Ovary (tissue), 9 donors: ENCODE data around the gene SLC9A9. TPM values are rescaled to one million over a fixed set of nuclear protein-coding genes. Genes with fewer than 3 reads are reported as not detected.

Source experiments
- DNase-seq, 5 donors: peaks; one replicate each; pipeline ENCODE4 v3.0.0-alpha.2; 2019 to 2020
- H3K27ac ChIP-seq, 2 donors: fragments of 200-600 bp; one replicate each; pipeline versions ENCODE4 v1.5.1 to v1.8.0; 2019 to 2022
- H3K27me3 ChIP-seq: fragments of 200-600 bp; one replicate; pipeline ENCODE4 v1.8.0; 2022
- H3K36me3 ChIP-seq: fragments of 200-600 bp; sonication (generic); one replicate; pipeline ENCODE4 v1.5.1; 2019
- H3K4me1 ChIP-seq: one replicate; pipeline ENCODE4 v1.8.1; 2013; ENCODE audit warnings: mild to moderate bottlenecking, moderate library complexity; ENCODE audit not compliant: insufficient read depth
- H3K4me3 ChIP-seq: fragments of 200-600 bp; sonication (generic); one replicate; pipeline ENCODE4 v1.5.1; 2017
- H3K9me3 ChIP-seq, 2 donors: fragments of 200-600 bp in 1 of 2; sonication (generic) in 1 of 2; one replicate each; pipeline versions ENCODE4 v1.5.1 to v1.8.1; 2013 to 2019; ENCODE audit warnings: mild to moderate bottlenecking in 1 of 2, moderate library complexity in 1 of 2
- CTCF ChIP-seq, 3 donors: fragments of 450-650 bp in 2 of 3; fragments of 200-600 bp in 1 of 3; IDR thresholded peaks; one replicate each; pipeline versions ENCODE4 v1.5.1 to v1.8.0; 2016 to 2022; ENCODE audit warnings: antibody characterized with exemption in 3 of 3, mild to moderate bottlenecking in 1 of 3
- EP300 ChIP-seq: sonication (generic); formaldehyde crosslinking; IDR thresholded peaks from one replicate; pipeline ENCODE4 v1.6.1; 2017; ENCODE audit warnings: antibody characterized with exemption
- POLR2A ChIP-seq: fragments of 450-650 bp; IDR thresholded peaks from one replicate; pipeline ENCODE4 v1.6.1; 2017; ENCODE audit warnings: antibody characterized with exemption, mild to moderate bottlenecking, moderate library complexity
- WGBS, 3 donors: extraction: QIAGEN DNeasy Blood & Tissue Kit in 1 of 3; methylation state at CpG; one replicate each; pipeline versions ENCODE4 v1.1.5 to v1.1.7; 2013 to 2017; 5-methylcytosine and 5-hydroxymethylcytosine counted together
- intact Hi-C, 4 donors: fragments of 100-400 bp; cut with DNase I; formaldehyde crosslinking; loops; one replicate each; pipeline versions ENCODE4 v1.11.0 to v1.15.1; 2022 to 2023
- polyA plus RNA-seq, 2 donors: library from polyadenylated mRNA; stranded (reverse); fragments of 200-250 nt in 1 of 2; fragments of 350-450 nt in 1 of 2; fragmentation: Illumina TruSeq in 1 of 2; extraction: RNeasy Lipid Tissue Mini Kit (QIAGEN cat#74804) in 1 of 2; gene quantifications; one replicate each; pipeline ENCODE4 v1.2.3, GENCODE V29; 2013 to 2014
- total RNA-seq, 7 donors: library from RNA; depleted of rRNA in 2 of 7; stranded (reverse); fragments of >200 nt in 2 of 7; fragmentation: NEBNext Ultra II Directional in 3 of 7; extraction: Animal tissue kit (Norgen Biotek cat#: 25700) in 3 of 7; gene quantifications; one replicate each; pipeline versions ENCODE4 v1.1.0 to v1.2.4, GENCODE V29; 2016 to 2023
- donor health status: DM: no; HTN: no; CAD: no; lungs with moderate emphysema.
- donor health status: DM: no; HTN: no; CAD: no.
- donor health status: Bipolar disorder and iron deficiency.
- donor health status: DM: yes; HTN: yes; CAD: no.
- donor health status: DM: no; HTN: no; CAD: no.
- donor health status: DM: yes; HTN: yes; CAD: no.

The SLC9A9 gene
- total and polyA plus RNA-seq, 9 donors: 7.0 to 22.7 (median 13.5) TPM

GRCh38 chr3:143301031-143301901 is 547.0 kb downstream of the SLC9A9 start:
- TF ChIP-seq EP300 (no peak), CTCF (IDR thresholded peaks at IDR 0.05) (no peak), POLR2A (no peak)
- Histone ChIP-seq H3K36me3 (no peaks in the 10 kb centered on the region), H3K4me3 (no peak overlapping the region), H3K4me1 (no peaks in the 10 kb centered on the region), H3K27ac (no peak overlapping the region), H3K27me3 (no peaks in the 10 kb centered on the region), H3K9me3 (no peaks in the 10 kb centered on the region)
- intact Hi-C loops: no loop called here
- DNase-seq: no peak
- 79 to 84% (median 84%) methylated on average over 5 of the region's 5 CpGs for WGBS, 3 donors

GRCh38 chr3:143298886-143299535 is 549.3 kb downstream of the SLC9A9 start:
- Histone ChIP-seq H3K27me3 (no peaks in the 10 kb centered on the region), H3K36me3 (no peaks in the 10 kb centered on the region), H3K4me1 (no peaks in the 10 kb centered on the region), H3K4me3 (no peak overlapping the region), H3K27ac (no peak overlapping the region), H3K9me3 (no peaks in the 10 kb centered on the region)
- no peak for TF ChIP-seq EP300
- TF ChIP-seq POLR2A: no peak
- no peak for TF ChIP-seq CTCF (IDR thresholded peaks at IDR 0.05)
- intact Hi-C loops: no loop called here
- no peak for DNase-seq
- 95 to 97% (median 97%) methylated on average over 5 of the region's 5 CpGs for WGBS, 3 donors

GRCh38 chr3:143298380-143298779 is 549.9 kb downstream of the SLC9A9 start:
- H3K4me1 ChIP-seq: no peaks in the 10 kb centered on the region
- no peak overlapping the region for H3K4me3 ChIP-seq
- no peaks in the 10 kb centered on the region for H3K36me3 ChIP-seq
- no peak overlapping the region for H3K27ac ChIP-seq
- TF ChIP-seq POLR2A (no peak), EP300 (no peak), CTCF (IDR thresholded peaks at IDR 0.05) (no peak)
- H3K9me3 ChIP-seq: no peaks in the 10 kb centered on the region
- intact Hi-C loops: no loop called here
- no peak for DNase-seq
- no peaks in the 10 kb centered on the region for H3K27me3 ChIP-seq

GRCh38 chr3:143295201-143296080 is 552.8 kb downstream of the SLC9A9 start:
- TF ChIP-seq EP300 (no peak), CTCF (IDR thresholded peaks at IDR 0.05) (no peak), POLR2A (no peak)
- WGBS, 3 donors: 74 to 83% (median 80%) methylated on average over 4 of the region's 4 CpGs

More at GRCh38 chr3:143295201-143296080, 552.8 kb downstream of the SLC9A9 start:
- H3K27me3 ChIP-seq: no peaks in the 10 kb centered on the region
- no peaks in the 10 kb centered on the region for H3K36me3 ChIP-seq
- no peak for DNase-seq
- no peaks in the 10 kb centered on the region for H3K9me3 ChIP-seq
- H3K4me3 ChIP-seq: no peak overlapping the region
- intact Hi-C loops: no loop called here
- peaks cover 3% of the 10 kb centered on the region for H3K4me1 ChIP-seq
- no peak overlapping the region for H3K27ac ChIP-seq
